ENCODE data around the gene CNPY1. TPM values are rescaled to one million over a fixed set of nuclear protein-coding genes. Genes with fewer than 3 reads are reported as not detected.

The CNPY1 gene
- total RNA-seq, 1 experiment from 2014 or later = not detected

- no peak overlapping the region for H3K27ac ChIP-seq
- no peaks in the 10 kb centered on the region for H4K20me1 ChIP-seq (ENCODE audit: insufficient read depth)
- no peak for DNase-seq
- no peaks in the 10 kb centered on the region for H3K36me3 ChIP-seq (ENCODE audit: low read depth)
- H3K27me3 ChIP-seq (ENCODE audit: insufficient read depth, low read depth) = peaks cover 80% of the 10 kb centered on the region
- no peaks in the 10 kb centered on the region for H3K4me1 ChIP-seq (replicated peaks; ENCODE audit: insufficient read depth)
- POLR2A ChIA-PET (ENCODE audit: unreplicated experiment) = no interaction called here
- H3K9me3 ChIP-seq (ENCODE audit: insufficient read depth, low read depth) = no peaks in the 10 kb centered on the region
- no peak overlapping the region for H3K4me3 ChIP-seq
- H3K4me2 ChIP-seq = no peak overlapping the region
- intact Hi-C loops (cut with micrococcal nuclease; ENCODE audit: unreplicated experiment) = no loop called here
- H3K79me2 ChIP-seq (ENCODE audit: low read depth) = no peaks in the 10 kb centered on the region
- H3F3A ChIP-seq (ENCODE audit: insufficient read depth, low read depth) = no peaks in the 10 kb centered on the region
- no peaks in the 10 kb centered on the region for H3K9me2 ChIP-seq (ENCODE audit: insufficient read depth)
- CTCF ChIA-PET = no interaction called here
- TF ChIP-seq EZH2 (IDR thresholded peaks at IDR 0.05; ENCODE audit: low read depth) = no peak
- no peak for TF ChIP-seq CTCF (conservative IDR thresholded peaks at IDR 0.05)
- no peak overlapping the region for H2AFZ ChIP-seq
- no TSS peak for BruUV-seq (replicated peaks)
Measured at GRCh38 chr7:155462163-155462735, 84.1 kb downstream of the CNPY1 start.

DNA sequence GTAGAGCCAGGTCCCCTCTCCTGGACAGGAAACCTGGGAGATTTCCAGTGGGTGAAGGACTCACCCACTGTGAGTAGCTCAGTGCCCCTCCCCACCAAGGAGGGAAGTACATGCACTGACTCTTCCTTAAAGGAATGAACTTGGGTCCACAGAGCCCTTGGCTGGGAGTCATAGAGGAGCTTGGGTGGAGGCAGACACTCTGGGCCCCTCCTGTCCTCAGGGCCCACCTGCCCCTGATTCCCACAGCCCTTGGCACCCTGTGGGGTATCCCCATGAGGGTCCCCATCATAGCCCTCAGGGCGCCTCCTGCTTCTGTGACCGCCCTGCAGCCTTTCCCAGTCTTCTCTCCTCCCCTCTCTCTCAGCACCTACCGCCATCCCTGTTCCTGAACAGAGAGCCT lies 84.7 kb downstream of the CNPY1 start:
- CTCF ChIA-PET = no interaction called here

DNA sequence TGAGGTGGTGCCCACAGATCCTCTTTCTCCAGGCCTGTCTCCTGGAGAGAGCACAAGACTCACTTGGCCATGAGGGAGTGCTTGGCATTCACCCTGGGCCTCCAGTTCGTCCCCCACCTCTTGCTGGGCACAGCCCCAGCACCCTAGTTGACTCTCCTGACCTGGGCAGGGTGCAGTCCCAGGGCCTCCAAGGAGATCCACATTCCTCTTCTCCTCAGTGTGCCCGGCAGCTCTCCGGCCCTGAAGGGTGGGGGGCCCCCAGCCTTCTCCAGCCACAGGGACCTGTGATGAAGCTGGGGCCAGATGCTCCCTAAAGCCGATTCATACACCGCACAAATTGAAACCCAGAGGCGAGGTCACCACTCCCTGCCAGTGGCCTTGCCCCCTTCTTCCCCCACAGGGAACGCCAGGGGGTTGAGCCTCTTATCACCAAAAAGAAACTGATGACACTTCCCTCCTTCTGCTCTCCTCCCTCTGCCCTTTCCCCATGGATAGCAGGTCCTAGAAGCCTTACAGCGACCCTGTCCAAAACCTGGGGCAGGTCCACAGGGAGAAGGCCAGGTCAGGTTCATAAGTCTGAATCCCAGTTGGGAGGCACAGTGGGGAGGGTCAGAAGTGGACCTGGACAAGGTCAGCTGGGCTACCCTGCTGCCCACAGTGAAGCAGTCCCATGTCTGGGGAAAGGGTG lies 85.3 kb downstream of the CNPY1 start:
- no peak overlapping the region for H3K4me3 ChIP-seq
- BruUV-seq (replicated peaks) = no TSS peak
- H3K27ac ChIP-seq = no peak overlapping the region
- CTCF ChIA-PET = no interaction called here
- peaks cover 74% of the 10 kb centered on the region for H3K27me3 ChIP-seq (ENCODE audit: insufficient read depth, low read depth)
- H3K79me2 ChIP-seq (ENCODE audit: low read depth) = no peaks in the 10 kb centered on the region
- no peaks in the 10 kb centered on the region for H3K9me2 ChIP-seq (ENCODE audit: insufficient read depth)
- no peak overlapping the region for H3K4me2 ChIP-seq
- H4K20me1 ChIP-seq (ENCODE audit: insufficient read depth) = no peaks in the 10 kb centered on the region
- no peak overlapping the region for H2AFZ ChIP-seq
- POLR2A ChIA-PET (ENCODE audit: unreplicated experiment) = no interaction called here
- H3K36me3 ChIP-seq (ENCODE audit: low read depth) = no peaks in the 10 kb centered on the region
- TF ChIP-seq EZH2 (IDR thresholded peaks at IDR 0.05; ENCODE audit: low read depth) (no peak), CTCF (conservative IDR thresholded peaks at IDR 0.05) (no peak)
- H3F3A ChIP-seq (ENCODE audit: insufficient read depth, low read depth) = no peaks in the 10 kb centered on the region
- no peak for DNase-seq
- no peaks in the 10 kb centered on the region for H3K4me1 ChIP-seq (replicated peaks; ENCODE audit: insufficient read depth)
- intact Hi-C loops (cut with micrococcal nuclease; ENCODE audit: unreplicated experiment) = no loop called here
- no peaks in the 10 kb centered on the region for H3K9me3 ChIP-seq (ENCODE audit: insufficient read depth, low read depth)

More for the DNA sequence above, 84.7 kb downstream of the CNPY1 start:
- Histone ChIP-seq H3K27ac (no peak overlapping the region), H3K4me2 (no peak overlapping the region), H3K4me1 (replicated peaks; ENCODE audit: insufficient read depth) (no peaks in the 10 kb centered on the region), H3K4me3 (no peak overlapping the region), H3K79me2 (ENCODE audit: low read depth) (no peaks in the 10 kb centered on the region), H3K36me3 (ENCODE audit: low read depth) (no peaks in the 10 kb centered on the region), H2AFZ (no peak overlapping the region), H3K9me2 (ENCODE audit: insufficient read depth) (no peaks in the 10 kb centered on the region), H4K20me1 (ENCODE audit: insufficient read depth) (no peaks in the 10 kb centered on the region), H3F3A (ENCODE audit: insufficient read depth, low read depth) (no peaks in the 10 kb centered on the region), H3K9me3 (ENCODE audit: insufficient read depth, low read depth) (no peaks in the 10 kb centered on the region), H3K27me3 (ENCODE audit: insufficient read depth, low read depth) (peaks cover 74% of the 10 kb centered on the region)
- no TSS peak for BruUV-seq (replicated peaks)
- POLR2A ChIA-PET (ENCODE audit: unreplicated experiment) = no interaction called here
- no peak for DNase-seq
- intact Hi-C loops (cut with micrococcal nuclease; ENCODE audit: unreplicated experiment) = no loop called here
- TF ChIP-seq EZH2 (IDR thresholded peaks at IDR 0.05; ENCODE audit: low read depth) = no peak
- TF ChIP-seq CTCF (conservative IDR thresholded peaks at IDR 0.05) = no peak
